GM06990 (cell line): ENCODE data around the gene PBX1.

ENCODE experiments used
- DNase-seq: peaks from one replicate; pipeline ENCODE4 v3.0.0-alpha.2; 2011; ENCODE audit not compliant: insufficient read length; ENCODE audit errors: extremely low read depth
- H3K27me3 ChIP-seq: replicated peaks from 2 replicates; pipeline ENCODE4 v1.6.0; 2011; ENCODE audit warnings: low read length; ENCODE audit not compliant: control insufficient read depth, insufficient read depth
- H3K36me3 ChIP-seq: 2 replicates; pipeline ENCODE4 v1.5.1; 2011; ENCODE audit warnings: low read length; ENCODE audit not compliant: control insufficient read depth, insufficient read depth
- H3K4me3 ChIP-seq: replicated peaks from 2 replicates; pipeline ENCODE4 v1.5.1; 2011; ENCODE audit warnings: low read depth, mild to moderate bottlenecking, control low read depth, low read length
- TF ChIP-seq, protein P1 (sequence below): IDR thresholded peaks from 2 replicates; pipeline ENCODE4 v1.5.1; 2011; ENCODE audit warnings: low read length, control low read depth, mild to moderate bottlenecking, inconsistent platforms; ENCODE audit not compliant: insufficient read depth, poor library complexity, severe bottlenecking

The PBX1 gene

DNA sequence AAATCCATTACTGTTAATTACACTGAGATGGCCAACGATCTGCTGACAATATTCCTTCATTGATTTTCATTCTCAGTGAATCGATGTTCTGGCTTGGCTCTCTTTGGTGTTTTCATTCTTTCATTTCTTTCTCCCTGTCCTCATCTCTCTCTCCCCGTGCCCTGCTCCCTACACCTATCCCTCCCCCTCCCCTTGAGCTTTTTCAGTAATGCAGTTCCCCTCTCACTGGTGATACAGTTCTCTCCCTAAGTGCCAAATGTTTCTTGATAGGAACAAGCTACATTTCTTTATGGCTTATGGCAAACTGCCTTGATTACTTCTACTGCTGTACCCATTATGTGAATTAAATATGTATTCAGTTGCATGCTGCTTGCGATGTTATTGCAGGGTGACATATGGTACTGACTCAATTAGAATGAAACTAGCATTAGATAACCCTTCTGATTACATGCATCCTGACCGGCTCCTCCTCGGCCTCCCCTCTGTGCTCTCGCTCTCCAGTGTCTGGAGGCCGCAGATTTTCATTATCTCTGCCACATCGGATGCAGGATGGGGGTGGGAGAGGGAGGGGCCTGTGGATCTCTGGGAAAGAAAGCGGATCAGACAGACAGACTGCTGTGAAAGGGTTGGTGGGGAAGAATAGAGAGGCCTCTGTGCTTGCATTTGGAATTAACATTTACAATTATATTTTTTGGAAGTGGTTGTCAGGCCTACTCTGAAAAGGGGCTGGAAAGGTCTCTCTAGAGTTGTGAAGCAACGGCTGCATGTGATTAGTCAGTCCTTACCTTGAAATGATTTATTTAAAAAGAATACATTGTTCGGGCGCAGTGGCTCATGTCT lies 130.9 kb downstream of the PBX1 start:
- Histone ChIP-seq H3K36me3 (no peaks in the 10 kb centered on the region), H3K4me3 (no peak overlapping the region), H3K27me3 (no peaks in the 10 kb centered on the region)
- TF ChIP-seq, protein P1, sequence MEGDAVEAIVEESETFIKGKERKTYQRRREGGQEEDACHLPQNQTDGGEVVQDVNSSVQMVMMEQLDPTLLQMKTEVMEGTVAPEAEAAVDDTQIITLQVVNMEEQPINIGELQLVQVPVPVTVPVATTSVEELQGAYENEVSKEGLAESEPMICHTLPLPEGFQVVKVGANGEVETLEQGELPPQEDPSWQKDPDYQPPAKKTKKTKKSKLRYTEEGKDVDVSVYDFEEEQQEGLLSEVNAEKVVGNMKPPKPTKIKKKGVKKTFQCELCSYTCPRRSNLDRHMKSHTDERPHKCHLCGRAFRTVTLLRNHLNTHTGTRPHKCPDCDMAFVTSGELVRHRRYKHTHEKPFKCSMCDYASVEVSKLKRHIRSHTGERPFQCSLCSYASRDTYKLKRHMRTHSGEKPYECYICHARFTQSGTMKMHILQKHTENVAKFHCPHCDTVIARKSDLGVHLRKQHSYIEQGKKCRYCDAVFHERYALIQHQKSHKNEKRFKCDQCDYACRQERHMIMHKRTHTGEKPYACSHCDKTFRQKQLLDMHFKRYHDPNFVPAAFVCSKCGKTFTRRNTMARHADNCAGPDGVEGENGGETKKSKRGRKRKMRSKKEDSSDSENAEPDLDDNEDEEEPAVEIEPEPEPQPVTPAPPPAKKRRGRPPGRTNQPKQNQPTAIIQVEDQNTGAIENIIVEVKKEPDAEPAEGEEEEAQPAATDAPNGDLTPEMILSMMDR = no peak
- DNase-seq = no peak

DNA sequence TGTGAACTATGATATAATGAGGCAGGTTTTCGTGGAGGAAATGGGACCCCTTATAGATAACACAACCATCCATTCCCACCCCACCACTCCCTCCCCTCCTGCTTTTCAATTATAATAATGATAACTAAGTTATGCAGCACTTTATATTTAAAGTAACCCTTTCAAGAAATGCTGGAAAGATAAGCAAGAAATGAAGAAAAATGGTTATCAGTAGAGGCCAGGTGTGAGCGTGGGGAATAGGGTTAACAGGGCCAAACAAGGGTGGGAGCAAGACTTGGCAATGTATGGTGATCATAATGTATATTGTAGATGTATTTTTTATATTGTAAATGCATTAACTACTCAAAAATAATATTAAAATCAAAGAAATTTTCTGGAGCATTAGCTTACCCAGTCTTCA lies 133.4 kb downstream of the PBX1 start:
- DNase-seq = no peak
- H3K36me3 ChIP-seq = no peaks in the 10 kb centered on the region
- H3K4me3 ChIP-seq = no peak overlapping the region
- TF ChIP-seq, protein P1 = no peak
- no peaks in the 10 kb centered on the region for H3K27me3 ChIP-seq

DNA sequence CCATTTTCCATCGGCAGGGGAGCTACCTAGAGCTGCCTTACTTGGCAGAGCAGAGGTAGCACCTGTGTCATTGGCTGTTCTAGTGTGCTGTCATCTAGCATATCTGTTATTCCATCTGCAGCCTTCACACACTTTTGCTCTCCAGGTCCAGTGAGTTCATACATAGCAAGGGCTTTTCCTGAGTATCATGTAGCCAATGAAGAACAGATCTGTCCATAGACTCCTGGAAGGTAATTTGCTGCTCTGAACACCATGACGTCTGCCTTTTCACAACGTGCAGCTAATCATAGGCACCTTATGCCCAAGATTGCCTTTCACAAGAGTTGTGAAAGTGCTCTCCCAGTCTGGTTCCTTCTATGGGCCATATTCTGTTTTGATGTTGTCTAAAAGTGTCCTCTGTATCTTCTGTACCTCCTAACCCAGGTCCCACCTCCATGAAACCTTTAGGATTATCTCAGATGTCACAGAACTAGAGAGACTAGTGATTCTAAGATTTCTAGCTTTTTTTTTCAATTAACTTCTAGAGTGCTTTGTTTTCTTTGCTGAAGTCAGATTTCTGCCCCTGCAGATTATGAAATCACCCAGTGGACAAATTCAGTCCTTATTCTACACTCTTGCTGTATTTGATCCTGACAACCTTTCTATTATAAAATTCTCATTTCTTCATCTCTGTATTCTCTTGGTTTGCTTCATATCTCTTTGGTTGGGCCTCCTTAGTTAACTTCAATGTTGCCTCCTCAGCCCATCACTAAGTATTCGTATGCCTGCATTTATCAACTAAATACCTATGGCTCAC lies 134.8 kb downstream of the PBX1 start:
- no peak overlapping the region for H3K4me3 ChIP-seq
- no peaks in the 10 kb centered on the region for H3K36me3 ChIP-seq
- TF ChIP-seq, protein P1 = no peak
- no peaks in the 10 kb centered on the region for H3K27me3 ChIP-seq
- no peak for DNase-seq

DNA sequence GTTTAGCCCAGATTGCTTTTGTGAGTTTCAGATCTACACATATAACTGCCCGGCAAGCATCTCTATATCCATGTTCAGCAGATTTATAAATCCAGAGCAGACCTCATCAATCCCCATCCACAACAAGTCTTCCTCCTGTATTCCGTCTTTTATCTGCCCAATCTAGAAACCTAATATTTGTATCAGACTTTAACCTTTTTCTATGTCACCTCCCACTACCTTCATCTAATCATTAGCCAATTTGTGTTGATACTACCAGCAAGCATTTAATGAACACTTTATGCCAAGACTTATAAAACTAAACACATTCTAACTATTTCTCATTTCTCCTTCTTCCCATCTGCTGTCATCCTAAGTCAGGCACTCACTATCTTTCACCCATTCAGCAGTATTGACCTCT lies 135.5 kb downstream of the PBX1 start:
- TF ChIP-seq, protein P1 = no peak
- no peaks in the 10 kb centered on the region for H3K27me3 ChIP-seq
- DNase-seq = no peak
- no peaks in the 10 kb centered on the region for H3K36me3 ChIP-seq
- H3K4me3 ChIP-seq = no peak overlapping the region

DNA sequence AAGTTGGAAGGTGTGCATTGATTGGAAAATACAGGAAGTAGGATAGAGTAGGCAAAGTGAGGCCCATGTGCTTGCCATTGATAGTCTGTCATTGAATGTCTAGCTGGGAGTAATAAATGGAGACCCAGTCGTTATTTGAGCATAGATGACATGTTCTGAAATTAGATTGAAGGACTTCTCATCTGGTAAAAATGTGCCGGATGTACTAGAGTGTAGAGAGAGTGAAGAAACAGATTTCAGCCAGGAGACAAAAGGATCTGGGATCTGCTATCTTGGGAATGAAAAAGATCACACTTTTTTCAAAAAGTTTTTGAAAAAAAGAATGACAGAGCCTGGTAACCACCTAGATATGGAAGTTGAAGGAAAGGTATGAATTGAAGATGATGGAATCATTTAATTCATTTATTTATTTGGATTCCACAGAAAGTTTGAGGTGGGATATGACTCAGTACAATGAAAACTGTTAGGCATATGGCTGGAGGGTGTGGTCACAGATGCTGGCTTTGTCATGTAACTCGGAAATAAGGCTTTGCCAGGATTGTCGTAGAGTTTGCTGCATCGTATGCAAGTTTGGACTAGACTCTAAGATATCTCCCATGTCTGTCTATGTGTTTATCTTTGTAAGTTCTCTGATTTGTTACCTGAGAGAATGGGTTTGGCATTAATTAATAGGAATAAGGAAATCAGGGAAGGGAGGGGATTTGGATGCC lies 137.1 kb downstream of the PBX1 start:
- Histone ChIP-seq H3K27me3 (no peaks in the 10 kb centered on the region), H3K4me3 (no peak overlapping the region), H3K36me3 (no peaks in the 10 kb centered on the region)
- DNase-seq = no peak
- TF ChIP-seq, protein P1 = no peak
